Coronary artery (tissue), 2 donors: ENCODE data around the gene C2CD4B.

Source experiments
- DNase-seq: peaks from one replicate; pipeline ENCODE4 v3.0.0-alpha.2; 2017; ENCODE audit warnings: low spot score
- H3K27ac ChIP-seq, 2 donors: fragments of 200-600 bp; sonication (generic); one replicate each; pipeline ENCODE4 v1.5.1; 2016 to 2019
- H3K4me3 ChIP-seq: fragments of 200-600 bp; sonication (generic); 2 replicates; pipeline ENCODE4 v1.5.1; 2016; ENCODE audit warnings: mild to moderate bottlenecking, moderate library complexity
- CTCF ChIP-seq: fragments of 200-600 bp; sonication (generic); IDR thresholded peaks from one replicate; pipeline ENCODE4 v1.5.1; 2019; ENCODE audit warnings: antibody characterized with exemption

The C2CD4B gene

GRCh38 chr15:62165104-62165792 lies at the start of gene C2CD4B:
Gene C2CD4B (minus strand): TSS chr15:62165285. CDS start chr15:62164984, 301 bp downstream.
- DNase-seq: no peak
- H3K4me3 ChIP-seq: peak within 1 kb of the TSS; percentile 73
- TF ChIP-seq CTCF: no peak
- H3K27ac ChIP-seq: peak within 1 kb of the TSS in 1 of 2 donors; percentile 51

GRCh38 chr15:62212741-62213140 lies 47.7 kb upstream of the C2CD4B start:
- no peak overlapping the region for H3K4me3 ChIP-seq
- TF ChIP-seq CTCF: no peak
- H3K27ac ChIP-seq: no peak overlapping the region
- no peak for DNase-seq

GRCh38 chr15:62211348-62211747 lies 46.3 kb upstream of the C2CD4B start:
- DNase-seq: no peak
- no peak for TF ChIP-seq CTCF
- no peak overlapping the region for H3K27ac ChIP-seq
- H3K4me3 ChIP-seq: no peak overlapping the region

- TF ChIP-seq CTCF: no peak
- Histone ChIP-seq H3K4me3 (no peak overlapping the region), H3K27ac (no peak overlapping the region)
- DNase-seq: no peak
These were observed 44.7 kb upstream of the C2CD4B start for GRCh38 chr15:62209821-62210220.

GRCh38 chr15:62209322-62209721 lies 44.2 kb upstream of the C2CD4B start:
- H3K4me3 ChIP-seq: no peak overlapping the region
- no peak overlapping the region for H3K27ac ChIP-seq
- no peak for TF ChIP-seq CTCF
- no peak for DNase-seq

GRCh38 chr15:62208884-62209283 lies 43.8 kb upstream of the C2CD4B start:
- no peak for DNase-seq
- TF ChIP-seq CTCF: no peak
- Histone ChIP-seq H3K4me3 (no peak overlapping the region), H3K27ac (no peak overlapping the region)

- H3K4me3 ChIP-seq: no peak overlapping the region
- TF ChIP-seq CTCF: no peak
- no peak for DNase-seq
- no peak overlapping the region for H3K27ac ChIP-seq
These were observed 43.3 kb upstream of the C2CD4B start for GRCh38 chr15:62208367-62208766.
